ENCODE measurements around the gene ATP8B3.

The ATP8B3 gene

GRCh38 chr19:1754018-1754635 lies 57.9 kb downstream of the ATP8B3 start:
- H3K27me3 ChIP-seq (ENCODE audit: control insufficient read depth in 1 of 2, insufficient read depth in 2 of 2, low read length in 2 of 2) = peaks cover 37 to 85% of the 10 kb centered on the region in 2 donors
- no peak overlapping the region for H3K9ac ChIP-seq (ENCODE audit: low read length)
- no peak overlapping the region for H3K4me3 ChIP-seq (ENCODE audit: low read depth in 1 of 2, low read length in 2 of 2)
- no peaks in the 10 kb centered on the region for H3K36me3 ChIP-seq (ENCODE audit: insufficient read depth, low read length)
- no peaks in the 10 kb centered on the region for H3K4me1 ChIP-seq (ENCODE audit: insufficient read depth, low read length)
- H3K27ac ChIP-seq (ENCODE audit: low read depth, low read length) = no peak overlapping the region
- no peaks in the 10 kb centered on the region for H3K9me3 ChIP-seq (ENCODE audit: low read length)

- H3K4me1 ChIP-seq (ENCODE audit: insufficient read depth, low read length) = no peaks in the 10 kb centered on the region
- H3K27me3 ChIP-seq (ENCODE audit: control insufficient read depth in 1 of 2, insufficient read depth in 2 of 2, low read length in 2 of 2) = peaks cover 41 to 86% of the 10 kb centered on the region in 2 donors
- H3K27ac ChIP-seq (ENCODE audit: low read depth, low read length) = no peak within 1 kb of the TSS
- no peak within 1 kb of the TSS for H3K9ac ChIP-seq (ENCODE audit: low read length)
- no peak within 1 kb of the TSS for H3K4me3 ChIP-seq (ENCODE audit: low read depth in 1 of 2, low read length in 2 of 2)
- no peaks in the 10 kb centered on the region for H3K9me3 ChIP-seq (ENCODE audit: low read length)
- no peaks in the 10 kb centered on the region for H3K36me3 ChIP-seq (ENCODE audit: insufficient read depth, low read length)
These were observed 59.0 kb downstream of the ATP8B3 start, which contains the start of gene ONECUT3 for GRCh38 chr19:1752757-1753728. TSS of gene ONECUT3 (plus strand) at chr19:1753506. CDS start at chr19:1753663, 157 bp downstream.

GRCh38 chr19:1752009-1752756 lies 59.9 kb downstream of the ATP8B3 start:
- Histone ChIP-seq H3K9ac (ENCODE audit: low read length) (no peak overlapping the region), H3K4me1 (ENCODE audit: insufficient read depth, low read length) (no peaks in the 10 kb centered on the region), H3K27me3 (ENCODE audit: control insufficient read depth in 1 of 2, insufficient read depth in 2 of 2, low read length in 2 of 2) (peaks cover 48 to 85% of the 10 kb centered on the region in 2 donors)

GRCh38 chr19:1751367-1752008 lies 60.6 kb downstream of the ATP8B3 start:
- H3K4me1 ChIP-seq (ENCODE audit: insufficient read depth, low read length) = no peaks in the 10 kb centered on the region
- no peaks in the 10 kb centered on the region for H3K36me3 ChIP-seq (ENCODE audit: insufficient read depth, low read length)
- H3K9ac ChIP-seq (ENCODE audit: low read length) = no peak overlapping the region
- H3K27ac ChIP-seq (ENCODE audit: low read depth, low read length) = no peak overlapping the region
- H3K9me3 ChIP-seq (ENCODE audit: low read length) = no peaks in the 10 kb centered on the region
- peak overlapping the region in 1 of 2 donors; percentile 1 for H3K4me3 ChIP-seq (ENCODE audit: low read depth in 1 of 2, low read length in 2 of 2)
- H3K27me3 ChIP-seq (ENCODE audit: control insufficient read depth in 1 of 2, insufficient read depth in 2 of 2, low read length in 2 of 2) = peaks cover 54 to 85% of the 10 kb centered on the region in 2 donors

More at GRCh38 chr19:1752009-1752756, 59.9 kb downstream of the ATP8B3 start:
- Histone ChIP-seq H3K27ac (ENCODE audit: low read depth, low read length) (no peak overlapping the region), H3K36me3 (ENCODE audit: insufficient read depth, low read length) (no peaks in the 10 kb centered on the region), H3K4me3 (ENCODE audit: low read depth in 1 of 2, low read length in 2 of 2) (no peak overlapping the region), H3K9me3 (ENCODE audit: low read length) (no peaks in the 10 kb centered on the region)

- no peaks in the 10 kb centered on the region for H3K9me3 ChIP-seq (ENCODE audit: low read length)
- H3K27me3 ChIP-seq (ENCODE audit: control insufficient read depth in 1 of 2, insufficient read depth in 2 of 2, low read length in 2 of 2) = peaks cover 48 to 81% of the 10 kb centered on the region in 2 donors
- H3K27ac ChIP-seq (ENCODE audit: low read depth, low read length) = no peak overlapping the region
- H3K4me1 ChIP-seq (ENCODE audit: insufficient read depth, low read length) = no peaks in the 10 kb centered on the region
- H3K36me3 ChIP-seq (ENCODE audit: insufficient read depth, low read length) = no peaks in the 10 kb centered on the region
- H3K4me3 ChIP-seq (ENCODE audit: low read depth in 1 of 2, low read length in 2 of 2) = no peak overlapping the region
- H3K9ac ChIP-seq (ENCODE audit: low read length) = no peak overlapping the region
These were observed 61.6 kb downstream of the ATP8B3 start for GRCh38 chr19:1750343-1751021.

GRCh38 chr19:1749373-1750342 lies 62.4 kb downstream of the ATP8B3 start:
- no peaks in the 10 kb centered on the region for H3K9me3 ChIP-seq (ENCODE audit: low read length)
- H3K9ac ChIP-seq (ENCODE audit: low read length) = no peak overlapping the region
- H3K27ac ChIP-seq (ENCODE audit: low read depth, low read length) = no peak overlapping the region
- peaks cover 54 to 81% of the 10 kb centered on the region in 2 donors for H3K27me3 ChIP-seq (ENCODE audit: control insufficient read depth in 1 of 2, insufficient read depth in 2 of 2, low read length in 2 of 2)
- no peaks in the 10 kb centered on the region for H3K36me3 ChIP-seq (ENCODE audit: insufficient read depth, low read length)
- H3K4me1 ChIP-seq (ENCODE audit: insufficient read depth, low read length) = no peaks in the 10 kb centered on the region
- H3K4me3 ChIP-seq (ENCODE audit: low read depth in 1 of 2, low read length in 2 of 2) = no peak overlapping the region

- no peak overlapping the region for H3K4me3 ChIP-seq (ENCODE audit: low read depth in 1 of 2, low read length in 2 of 2)
These were observed 63.2 kb downstream of the ATP8B3 start for GRCh38 chr19:1748873-1749341.

GRCh38 chr19:1748115-1748872 lies 63.8 kb downstream of the ATP8B3 start:
- Histone ChIP-seq H3K9ac (ENCODE audit: low read length) (no peak overlapping the region), H3K4me1 (ENCODE audit: insufficient read depth, low read length) (no peaks in the 10 kb centered on the region), H3K4me3 (ENCODE audit: low read depth in 1 of 2, low read length in 2 of 2) (no peak overlapping the region), H3K36me3 (ENCODE audit: insufficient read depth, low read length) (no peaks in the 10 kb centered on the region), H3K9me3 (ENCODE audit: low read length) (no peaks in the 10 kb centered on the region), H3K27me3 (ENCODE audit: control insufficient read depth in 1 of 2, insufficient read depth in 2 of 2, low read length in 2 of 2) (peaks cover 54 to 92% of the 10 kb centered on the region in 2 donors), H3K27ac (ENCODE audit: low read depth, low read length) (no peak overlapping the region)

More at GRCh38 chr19:1748873-1749341, 63.2 kb downstream of the ATP8B3 start:
- no peaks in the 10 kb centered on the region for H3K36me3 ChIP-seq (ENCODE audit: insufficient read depth, low read length)
- H3K9ac ChIP-seq (ENCODE audit: low read length) = no peak overlapping the region
- H3K27me3 ChIP-seq (ENCODE audit: control insufficient read depth in 1 of 2, insufficient read depth in 2 of 2, low read length in 2 of 2) = peaks cover 54 to 87% of the 10 kb centered on the region in 2 donors
- no peaks in the 10 kb centered on the region for H3K9me3 ChIP-seq (ENCODE audit: low read length)
- H3K4me1 ChIP-seq (ENCODE audit: insufficient read depth, low read length) = no peaks in the 10 kb centered on the region
- no peak overlapping the region for H3K27ac ChIP-seq (ENCODE audit: low read depth, low read length)
